Coronary artery (tissue), 2 donors: ENCODE results near the gene TMED5.
A peak's percentile ranks its signal among the peaks of the same experiment; 100 is the strongest.
"Not testable (repeated sequence)": the region's sequence is repeated elsewhere in the genome, so short reads cannot be mapped to it uniquely, and the experiment has no call there.

ENCODE experiments used
- DNase-seq: peaks from one replicate; pipeline ENCODE4 v3.0.0-alpha.2; 2017; ENCODE audit warnings: low spot score
- H3K27ac ChIP-seq, 2 donors: fragments of 200-600 bp; sonication (generic); one replicate each; pipeline ENCODE4 v1.5.1; 2016 to 2019
- H3K4me3 ChIP-seq: fragments of 200-600 bp; sonication (generic); 2 replicates; pipeline ENCODE4 v1.5.1; 2016; ENCODE audit warnings: mild to moderate bottlenecking, moderate library complexity
- CTCF ChIP-seq: fragments of 200-600 bp; sonication (generic); IDR thresholded peaks from one replicate; pipeline ENCODE4 v1.5.1; 2019; ENCODE audit warnings: antibody characterized with exemption

The TMED5 gene

GRCh38 chr1:93190432-93190831 lies 10.2 kb upstream of the TMED5 start:
- DNase-seq: no peak
- Histone ChIP-seq H3K4me3 (no peak overlapping the region), H3K27ac (no peak overlapping the region)
- no peak for TF ChIP-seq CTCF

GRCh38 chr1:93186667-93187066 lies 6.5 kb upstream of the TMED5 start:
- Histone ChIP-seq H3K4me3 (no peak overlapping the region), H3K27ac (no peak overlapping the region)
- no peak for DNase-seq
- TF ChIP-seq CTCF: no peak

- H3K27ac ChIP-seq: peak within 1 kb of the TSS; percentile 98 to 100
- DNase-seq: no peak
- peak within 1 kb of the TSS; percentile 98 for H3K4me3 ChIP-seq
- no peak for TF ChIP-seq CTCF
Measured at GRCh38 chr1:93180723-93181613, 755 bp upstream of the TMED5 start, which contains the start of gene CCDC18. CCDC18 (plus strand) TSS chr1:93180724; CDS start chr1:93183362, 2,638 bp downstream.

- no peak for TF ChIP-seq CTCF
- peak overlapping the region; percentile 98 for H3K4me3 ChIP-seq
- DNase-seq: no peak
- peak overlapping the region in 1 of 2 donors; percentile 11 for H3K27ac ChIP-seq
Measured at GRCh38 chr1:93178418-93178817, 1.8 kb downstream of the TMED5 start.

GRCh38 chr1:93177991-93178390 lies 2.2 kb downstream of the TMED5 start:
- Histone ChIP-seq H3K27ac (peak overlapping the region in 1 of 2 donors; percentile 11), H3K4me3 (peak overlapping the region; percentile 98)
- no peak for DNase-seq
- TF ChIP-seq CTCF: no peak

- not testable (repeated sequence) for H3K4me3 ChIP-seq, DNase-seq, H3K27ac ChIP-seq
Measured at GRCh38 chr1:93174638-93175037, 5.6 kb downstream of the TMED5 start.

- H3K27ac ChIP-seq: no peak overlapping the region
- DNase-seq: no peak
- no peak for TF ChIP-seq CTCF
Measured at GRCh38 chr1:93172778-93173177, 7.4 kb downstream of the TMED5 start.

More at GRCh38 chr1:93172778-93173177, 7.4 kb downstream of the TMED5 start:
- no peak overlapping the region for H3K4me3 ChIP-seq
